Measurements from ENCODE around the gene TBX1. TPM values are rescaled to one million over a fixed set of nuclear protein-coding genes. Genes with fewer than 3 reads are reported as not detected.

TBX1 gene
- total and polyA plus RNA-seq, 8 donors, result 4.4 to 12.2 (median 10.1) TPM

DNA sequence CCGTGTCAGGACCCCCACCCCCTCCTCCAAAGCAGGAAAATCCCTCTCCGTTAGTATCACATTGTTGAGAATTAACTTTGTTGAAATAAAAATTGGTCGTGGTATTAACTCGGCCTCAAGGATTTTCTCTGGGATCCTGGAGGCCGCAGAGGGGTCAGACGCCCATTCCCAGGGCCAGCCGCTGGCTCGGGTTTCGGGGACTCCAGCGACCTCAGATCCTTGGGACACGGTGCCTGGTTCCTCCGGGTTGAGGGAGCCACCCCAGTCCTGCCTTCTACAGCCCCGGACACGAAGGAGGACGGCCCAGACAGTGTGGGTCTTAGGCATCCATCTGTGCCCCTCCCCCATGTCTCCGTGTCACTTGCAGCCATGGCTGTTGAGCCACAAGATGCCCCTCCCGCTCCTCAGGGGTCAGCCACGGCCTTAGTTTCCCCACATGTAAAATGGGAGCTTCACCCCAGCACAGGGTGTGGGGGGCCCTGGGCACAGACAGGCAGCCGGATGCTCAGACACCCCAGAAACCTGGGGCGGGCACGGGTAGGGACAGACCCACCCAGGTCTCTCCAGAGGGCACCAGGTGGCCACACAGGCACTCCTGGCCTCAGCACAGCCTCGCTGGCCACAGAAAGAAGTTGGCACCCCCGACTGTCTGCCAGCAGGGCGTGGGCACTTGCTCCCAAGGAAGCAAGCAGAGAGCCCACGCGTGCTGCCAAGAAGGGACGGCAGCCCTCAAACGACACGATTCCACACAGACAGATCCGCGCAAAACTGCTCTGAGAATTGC is 21.7 kb upstream of the TBX1 start:
- Histone ChIP-seq H3K4me3 (no peak overlapping the region), H3K9me3 (no peaks in the 10 kb centered on the region), H3K27ac (no peak overlapping the region), H3K4me1 (no peaks in the 10 kb centered on the region), H3K36me3 (no peaks in the 10 kb centered on the region), H3K27me3 (peaks cover 0 to 11% of the 10 kb centered on the region in 2 donors)
- no peak for TF ChIP-seq CTCF (IDR thresholded peaks at IDR 0.05)
- DNase-seq (no peak), ATAC-seq (no peak)
- intact Hi-C loops (cut with DNase I), result no loop called here

GRCh38 chr22:19739448-19739895 is 21.1 kb upstream of the TBX1 start:
- intact Hi-C loops (cut with DNase I), result no loop called here
- no peak for DNase-seq
- Histone ChIP-seq H3K9me3 (no peaks in the 10 kb centered on the region), H3K27me3 (peaks cover 0 to 11% of the 10 kb centered on the region in 2 donors), H3K27ac (no peak overlapping the region), H3K4me1 (no peaks in the 10 kb centered on the region), H3K36me3 (no peaks in the 10 kb centered on the region), H3K4me3 (no peak overlapping the region)
- ATAC-seq, result no peak
- no peak for TF ChIP-seq CTCF (IDR thresholded peaks at IDR 0.05)

GRCh38 chr22:19739911-19740449 is 20.6 kb upstream of the TBX1 start:
- peaks cover 0 to 11% of the 10 kb centered on the region in 2 donors for H3K27me3 ChIP-seq
- intact Hi-C loops (cut with DNase I), result no loop called here
- no peaks in the 10 kb centered on the region for H3K36me3 ChIP-seq
- H3K4me1 ChIP-seq, result no peaks in the 10 kb centered on the region
- no peak for ATAC-seq
- H3K9me3 ChIP-seq, result no peaks in the 10 kb centered on the region
- no peak overlapping the region for H3K4me3 ChIP-seq
- H3K27ac ChIP-seq, result no peak overlapping the region
- no peak for DNase-seq
- no peak for TF ChIP-seq CTCF (IDR thresholded peaks at IDR 0.05)

DNA sequence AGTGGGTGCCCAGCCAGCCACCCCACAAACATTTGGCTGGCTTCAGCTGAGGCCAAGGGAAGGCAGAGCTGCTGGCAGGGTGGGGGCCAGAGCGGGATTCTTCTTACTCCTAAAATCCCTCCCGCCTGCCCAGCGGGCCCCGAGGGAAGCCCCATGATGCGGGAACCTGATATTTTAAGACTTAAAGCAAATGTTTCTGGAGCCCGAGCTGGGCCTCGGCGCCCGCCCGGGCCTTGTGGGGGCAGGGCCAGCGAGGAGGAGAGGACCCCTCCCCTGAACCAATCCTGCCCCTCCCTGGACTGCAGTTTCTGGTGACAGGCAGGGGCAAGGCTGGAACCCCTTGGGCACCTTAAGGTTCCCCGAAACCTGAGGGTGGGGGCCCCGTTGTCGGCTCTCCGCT is 20.0 kb upstream of the TBX1 start:
- Histone ChIP-seq H3K36me3 (no peaks in the 10 kb centered on the region), H3K27ac (no peak overlapping the region), H3K9me3 (no peaks in the 10 kb centered on the region), H3K4me3 (no peak overlapping the region), H3K27me3 (peaks cover 0 to 11% of the 10 kb centered on the region in 2 donors), H3K4me1 (no peaks in the 10 kb centered on the region)
- no peak for ATAC-seq
- no peak for TF ChIP-seq CTCF (IDR thresholded peaks at IDR 0.05)
- intact Hi-C loops (cut with DNase I), result no loop called here
- DNase-seq, result no peak

- Histone ChIP-seq H3K27me3 (peaks cover 0 to 11% of the 10 kb centered on the region in 2 donors), H3K4me1 (no peaks in the 10 kb centered on the region), H3K4me3 (no peak overlapping the region), H3K9me3 (no peaks in the 10 kb centered on the region), H3K36me3 (no peaks in the 10 kb centered on the region), H3K27ac (no peak overlapping the region)
- intact Hi-C loops (cut with DNase I), result no loop called here
- no peak for TF ChIP-seq CTCF (IDR thresholded peaks at IDR 0.05)
- ATAC-seq, result no peak
- DNase-seq, result no peak
These were observed 19.5 kb upstream of the TBX1 start for GRCh38 chr22:19741053-19741452.

All from left lung (tissue), 10 donors.